GM08714 (cell line): Measurements from ENCODE around the gene PLCB1.

Source experiments
- H3K4me3 ChIP-seq: fragments of 200-500 bp; sonication (Bioruptor generic); 2 replicates; pipeline ENCODE4 v1.5.1; 2014; ENCODE audit warnings: mild to moderate bottlenecking, low read length, inconsistent platforms
- ZNF274 ChIP-seq: IDR thresholded peaks from 2 replicates; pipeline ENCODE4 v1.6.1; 2012; ENCODE audit warnings: mild to moderate bottlenecking, low read depth, low read length

PLCB1 gene

DNA sequence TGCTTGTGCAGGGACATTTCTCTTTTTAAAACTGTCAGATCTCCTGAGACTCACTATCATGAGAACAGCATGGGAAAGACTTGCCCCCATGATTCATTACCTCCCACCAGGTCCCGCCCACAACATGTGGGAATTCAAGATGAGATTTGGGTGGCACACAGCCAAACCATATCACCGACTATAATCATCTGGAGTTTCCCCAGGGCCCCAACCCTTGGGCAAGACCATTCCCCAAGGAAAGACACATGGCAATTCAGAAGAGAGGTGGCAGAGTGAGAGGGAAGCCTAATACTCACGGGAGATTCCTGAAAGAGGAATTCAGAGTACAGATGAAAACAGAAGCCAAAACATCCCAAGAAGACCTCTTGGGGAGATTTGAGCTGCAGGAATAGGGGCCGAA is 645.8 kb downstream of the PLCB1 start:
- no peak overlapping the region for H3K4me3 ChIP-seq
- TF ChIP-seq ZNF274, result no peak

DNA sequence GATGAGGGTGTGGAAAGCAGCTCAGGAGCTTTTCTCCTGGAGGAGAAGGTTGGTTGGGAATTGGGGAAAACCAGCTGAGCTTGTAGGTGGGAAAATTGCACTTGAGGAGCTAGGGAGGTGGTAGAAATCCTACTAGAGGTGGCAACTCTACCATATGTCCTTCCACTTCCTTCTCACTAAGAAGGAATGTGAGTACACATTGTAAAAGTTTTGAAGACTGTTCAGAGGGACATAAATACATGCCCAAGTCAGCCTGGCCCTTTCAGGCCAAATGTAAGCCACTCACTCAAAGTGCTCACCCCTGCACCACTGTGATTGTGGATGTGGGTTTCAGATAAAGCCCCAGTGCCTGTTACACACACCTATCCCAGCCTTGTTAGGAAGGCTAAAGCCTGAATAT is 646.3 kb downstream of the PLCB1 start:
- H3K4me3 ChIP-seq, result no peak overlapping the region
- no peak for TF ChIP-seq ZNF274

DNA sequence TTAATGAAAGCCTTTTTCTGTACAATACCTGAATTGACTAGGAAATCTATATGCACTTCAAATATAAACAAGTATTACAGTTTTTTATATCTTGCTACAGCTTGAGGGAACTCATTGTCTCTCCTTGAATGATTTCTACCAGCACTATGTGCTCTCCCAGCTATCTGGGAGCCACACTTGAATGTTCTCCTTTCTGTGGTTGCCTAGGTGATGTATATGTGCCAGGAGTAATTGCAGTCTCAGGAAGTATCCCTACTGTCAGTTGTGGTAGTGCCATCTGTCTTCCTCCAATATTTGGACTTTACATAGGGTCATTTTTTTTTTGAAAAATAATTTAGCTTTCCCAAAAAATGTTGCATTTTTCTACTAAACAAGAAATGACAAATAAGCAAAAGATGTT is 648.8 kb downstream of the PLCB1 start:
- TF ChIP-seq ZNF274, result no peak
- no peak overlapping the region for H3K4me3 ChIP-seq

DNA sequence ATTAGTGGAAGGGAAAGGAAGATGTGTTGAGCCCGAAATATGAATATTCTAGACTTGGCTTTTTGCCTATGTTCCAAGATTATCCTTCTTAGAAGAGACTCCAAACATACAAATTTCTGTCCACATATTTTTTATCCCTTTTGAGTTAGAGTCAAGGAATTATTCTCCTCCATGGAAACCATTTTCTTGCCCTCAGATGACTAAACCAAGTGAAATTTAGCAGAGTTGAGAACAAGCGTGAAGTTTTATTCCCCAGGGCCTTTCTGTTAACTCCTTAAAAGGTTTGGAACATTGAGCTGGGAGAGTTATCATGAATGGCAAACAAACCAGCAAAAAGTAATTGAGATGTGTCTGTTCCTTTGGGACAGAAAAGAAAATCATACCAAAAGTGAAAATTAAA is 650.7 kb downstream of the PLCB1 start:
- no peak for TF ChIP-seq ZNF274
- H3K4me3 ChIP-seq, result no peak overlapping the region

DNA sequence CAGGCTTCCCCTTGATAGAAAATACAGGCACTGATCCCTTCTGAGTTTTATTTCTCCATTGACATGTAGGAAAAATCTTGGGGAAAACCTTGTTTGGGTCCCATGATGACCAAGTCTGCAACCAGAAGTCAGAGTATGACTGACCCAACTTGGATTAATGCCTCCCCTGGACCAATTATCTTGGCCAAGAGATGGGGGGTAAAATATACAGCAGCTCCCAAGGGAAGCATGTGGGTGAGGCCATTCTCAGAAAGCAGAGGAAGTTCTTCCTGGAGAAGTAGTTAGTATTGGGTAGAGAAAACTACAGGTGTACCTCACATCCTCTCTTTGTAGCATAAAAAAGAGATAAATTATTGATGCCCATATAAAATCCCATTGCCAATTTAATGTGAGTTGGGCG is 651.7 kb downstream of the PLCB1 start:
- TF ChIP-seq ZNF274, result no peak
- no peak overlapping the region for H3K4me3 ChIP-seq

DNA sequence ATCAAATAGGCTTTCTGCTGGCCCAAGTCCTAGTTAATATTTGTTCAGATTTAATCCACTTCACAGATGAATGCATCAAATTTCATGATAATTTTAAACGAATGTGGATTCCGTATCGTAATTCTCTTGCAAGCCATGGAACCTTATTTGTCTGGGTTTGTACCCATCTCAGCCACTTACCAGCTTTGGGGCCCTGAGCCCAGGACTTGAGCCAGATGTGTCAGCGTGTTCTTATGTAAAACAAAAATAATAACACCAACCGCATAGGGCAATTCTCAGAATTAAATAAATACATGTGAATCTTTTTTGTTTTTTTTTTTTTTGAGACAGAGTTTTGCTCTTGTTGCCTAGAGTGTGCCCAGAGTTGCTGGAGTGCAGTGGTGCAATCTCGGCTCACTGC is 654.3 kb downstream of the PLCB1 start:
- no peak overlapping the region for H3K4me3 ChIP-seq
- no peak for TF ChIP-seq ZNF274

DNA sequence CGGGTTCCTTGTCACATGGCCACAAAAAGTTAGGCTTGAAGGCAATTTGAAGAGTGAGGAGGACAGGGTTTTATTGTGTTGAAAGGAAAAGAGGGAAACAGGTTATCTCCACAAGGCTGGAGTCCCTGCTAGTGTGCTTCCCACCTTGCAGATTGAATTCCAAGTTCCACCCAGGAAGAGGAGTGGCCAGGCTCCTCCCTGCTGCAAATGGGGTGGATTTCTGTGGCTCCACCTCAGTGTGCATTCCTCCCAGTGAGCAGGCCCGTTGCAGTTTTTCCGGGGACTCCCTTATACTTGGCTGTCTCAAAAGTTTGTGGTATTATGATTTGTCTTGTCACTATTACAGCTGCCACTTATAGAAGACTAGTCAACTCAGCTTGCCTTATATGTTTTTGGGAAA is 655.0 kb downstream of the PLCB1 start:
- no peak overlapping the region for H3K4me3 ChIP-seq
- TF ChIP-seq ZNF274, result no peak

DNA sequence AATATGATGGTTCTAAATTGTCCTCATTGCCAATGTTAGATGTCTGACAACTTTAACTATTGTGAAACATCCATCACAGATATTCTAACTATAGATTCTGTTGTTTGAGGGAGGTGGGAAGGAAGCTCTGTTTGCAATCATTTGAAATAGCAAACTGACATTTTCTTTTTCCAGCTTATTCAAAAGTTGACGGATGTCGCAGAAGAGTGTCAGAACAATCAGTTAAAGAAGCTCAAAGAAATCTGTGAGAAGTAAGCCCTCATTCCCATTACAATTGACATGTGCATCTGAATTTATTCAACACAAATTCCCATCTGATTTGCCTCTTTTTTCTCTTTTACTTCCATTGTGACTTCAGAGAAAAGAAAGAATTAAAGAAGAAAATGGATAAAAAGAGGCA is 656.2 kb downstream of the PLCB1 start:
- TF ChIP-seq ZNF274, result no peak
- H3K4me3 ChIP-seq, result no peak overlapping the region

DNA sequence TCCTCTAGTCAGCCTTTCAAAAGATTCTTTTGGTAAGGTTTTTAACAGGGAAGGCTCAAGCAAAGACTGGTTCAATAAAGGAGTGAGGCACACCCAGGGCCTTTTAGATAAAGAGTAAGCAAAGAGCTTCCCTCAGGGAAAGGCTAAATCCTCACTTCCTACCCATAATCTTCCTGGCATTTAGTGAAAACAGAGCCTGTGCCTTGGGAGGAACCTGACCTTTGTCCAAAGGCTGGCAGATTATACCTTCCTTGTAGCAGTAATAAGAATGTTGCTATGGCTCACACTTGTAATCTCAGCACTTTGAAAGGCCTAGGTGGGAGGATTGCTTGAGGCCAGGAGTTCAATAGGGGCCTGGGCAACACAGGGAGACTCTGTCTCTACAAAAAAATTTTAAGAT is 656.8 kb downstream of the PLCB1 start:
- no peak for TF ChIP-seq ZNF274
- H3K4me3 ChIP-seq, result no peak overlapping the region

DNA sequence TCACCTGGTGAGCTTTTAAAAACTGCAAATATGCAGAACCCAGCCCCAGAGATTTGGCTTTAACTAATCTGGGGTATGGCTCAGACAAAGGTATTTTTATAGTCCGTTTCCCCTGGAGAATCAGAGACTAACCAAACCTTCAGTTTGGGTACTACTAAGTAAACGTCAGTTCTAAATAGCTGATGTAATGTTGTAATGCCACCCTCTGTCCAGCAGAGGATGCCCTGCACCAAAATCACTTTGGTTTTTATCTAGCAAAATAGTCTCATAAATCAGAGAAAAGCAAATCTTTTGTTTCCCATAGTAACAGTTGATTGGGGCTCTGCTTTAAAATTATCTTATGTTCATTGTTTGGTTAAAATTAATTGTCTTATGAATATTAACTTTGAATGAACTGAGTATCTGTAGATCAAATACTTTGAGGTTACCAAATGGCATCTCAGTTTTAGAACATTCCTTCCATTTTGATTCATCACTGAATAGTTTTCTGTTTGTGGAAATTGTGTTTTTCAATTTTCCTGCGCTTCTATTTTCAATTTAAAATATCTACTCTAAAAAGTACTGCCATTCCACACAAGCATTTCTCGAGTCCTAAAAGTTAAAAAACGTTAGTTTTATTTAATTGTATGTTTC is 658.5 kb downstream of the PLCB1 start:
- no peak for TF ChIP-seq ZNF274
- no peak overlapping the region for H3K4me3 ChIP-seq

DNA sequence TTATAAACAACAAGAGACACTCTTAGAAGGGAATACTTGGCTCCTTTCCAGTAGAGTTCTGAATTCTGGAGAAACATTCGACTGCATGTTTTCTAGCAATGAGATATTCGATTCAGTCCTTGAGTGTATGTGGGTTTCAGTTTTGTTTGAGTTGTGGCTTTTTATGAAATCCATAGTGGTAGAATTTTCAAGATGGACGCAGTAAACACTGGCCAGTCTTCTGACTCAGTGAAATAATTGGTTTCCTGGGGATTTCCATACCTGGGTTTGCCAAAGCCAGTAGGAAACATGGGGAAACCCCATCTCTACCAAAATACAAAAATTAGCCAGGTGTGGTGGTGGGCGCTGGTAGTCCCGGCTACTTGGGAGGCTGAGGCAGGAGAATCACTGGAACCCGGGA is 663.3 kb downstream of the PLCB1 start:
- no peak for TF ChIP-seq ZNF274
- no peak overlapping the region for H3K4me3 ChIP-seq

DNA sequence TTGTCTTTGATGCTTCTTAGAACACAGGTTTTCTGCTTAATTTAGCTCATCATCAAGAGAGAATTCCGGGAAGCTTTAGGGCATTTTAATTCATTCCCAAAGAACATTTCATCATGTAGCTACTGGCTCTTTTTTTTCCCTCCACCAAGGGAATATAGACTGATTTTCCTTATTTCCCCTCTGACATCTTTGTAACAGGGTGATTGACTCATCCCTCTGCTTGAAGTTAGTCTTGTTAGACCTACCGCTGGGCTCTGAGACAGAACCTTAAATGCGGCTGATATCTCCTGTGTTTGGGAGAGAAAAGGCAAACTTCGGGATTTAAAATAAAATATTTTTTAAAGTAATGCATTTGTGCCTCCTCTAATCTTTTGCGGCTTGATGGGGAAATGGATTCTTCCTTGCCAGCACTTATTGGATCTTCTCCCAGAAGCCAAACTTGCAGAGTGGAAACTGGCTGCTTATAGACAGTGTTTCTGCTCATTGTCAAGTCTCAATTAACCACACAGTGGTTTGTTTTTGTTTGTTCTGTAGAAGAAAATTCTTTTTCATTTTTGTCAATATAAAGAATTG is 664.1 kb downstream of the PLCB1 start:
- no peak overlapping the region for H3K4me3 ChIP-seq
- TF ChIP-seq ZNF274, result no peak

DNA sequence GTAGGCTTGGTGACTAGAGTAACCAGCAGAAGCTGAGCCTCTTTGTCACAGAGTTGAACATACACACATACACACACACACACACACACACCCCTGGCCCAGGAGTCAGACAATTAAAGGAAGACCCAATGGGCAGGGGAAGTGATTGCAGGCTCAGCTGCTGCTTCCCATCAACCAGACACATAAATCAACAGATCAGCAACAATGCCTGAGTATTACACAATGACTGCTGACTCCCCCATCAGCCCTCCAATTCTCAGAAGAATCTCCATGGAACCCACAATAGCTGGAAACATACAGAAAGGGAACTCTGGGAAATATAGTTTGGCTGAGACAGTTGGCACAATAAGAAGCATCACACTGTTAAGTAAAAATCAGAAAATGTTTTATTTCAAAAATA is 666.4 kb downstream of the PLCB1 start:
- no peak overlapping the region for H3K4me3 ChIP-seq
- no peak for TF ChIP-seq ZNF274

DNA sequence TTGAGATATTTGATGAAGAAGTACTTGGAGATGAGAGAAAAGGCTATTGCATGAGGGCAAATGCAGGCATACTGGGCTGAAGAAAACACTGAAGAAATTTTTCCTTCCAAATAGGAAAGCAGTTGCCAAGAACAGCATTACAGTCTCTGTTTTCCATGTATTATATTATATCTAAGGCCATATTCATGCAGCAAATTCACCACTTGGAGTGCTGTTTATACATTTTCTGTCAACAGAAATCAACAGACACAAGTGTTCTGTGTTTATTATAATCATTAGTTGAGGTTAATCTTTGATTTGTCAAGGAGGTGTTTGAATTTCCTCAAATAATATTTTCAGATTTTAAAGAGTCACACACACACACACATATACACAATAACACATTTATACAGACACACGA is 668.0 kb downstream of the PLCB1 start:
- H3K4me3 ChIP-seq, result no peak overlapping the region
- TF ChIP-seq ZNF274, result no peak

DNA sequence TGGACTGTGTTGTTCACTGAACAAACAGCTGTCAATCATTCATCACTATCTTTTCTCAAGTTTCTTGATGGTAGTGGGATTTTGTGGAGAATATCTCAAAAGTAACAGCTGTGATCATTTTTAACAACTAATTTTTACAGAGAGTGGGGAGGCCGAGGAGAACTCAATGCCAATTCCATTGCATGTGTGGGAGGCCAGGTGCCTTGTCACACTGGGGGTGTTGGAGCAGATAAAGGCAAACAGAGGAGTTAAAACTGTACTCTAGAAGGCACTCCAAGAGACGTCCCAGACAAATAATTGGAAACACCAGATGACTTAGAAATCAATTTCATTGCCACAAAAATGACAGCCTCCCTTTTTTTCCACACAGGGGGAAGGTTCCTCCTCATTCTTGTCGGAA is 669.6 kb downstream of the PLCB1 start:
- no peak overlapping the region for H3K4me3 ChIP-seq
- no peak for TF ChIP-seq ZNF274

DNA sequence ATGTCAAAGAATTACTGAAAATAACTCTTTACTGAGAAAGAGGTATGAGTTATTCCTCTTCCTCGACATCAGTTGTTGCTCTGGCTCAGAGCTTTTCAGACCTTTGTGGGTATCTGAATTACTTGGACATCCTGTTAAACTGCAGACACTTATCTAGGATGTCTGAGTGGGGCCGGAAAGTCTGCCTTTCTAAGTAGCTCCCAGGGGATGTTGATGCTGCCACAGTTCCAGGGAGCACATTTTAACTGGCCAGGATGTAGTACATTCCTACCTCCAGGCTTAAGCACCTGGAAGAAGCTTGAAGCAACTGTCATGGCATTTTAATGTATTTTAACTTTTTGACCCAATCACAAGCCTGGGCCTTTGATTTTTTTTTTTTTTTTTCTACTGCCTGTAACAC is 671.0 kb downstream of the PLCB1 start:
- no peak overlapping the region for H3K4me3 ChIP-seq
- TF ChIP-seq ZNF274, result no peak
